Fibroblast of mammary gland (primary cell): Measurements from ENCODE around the gene BTBD9.

Experiments
- DNase-seq: peaks from one replicate; pipeline ENCODE4 v3.0.0-alpha.2; 2010; ENCODE audit warnings: low read depth
- H3K4me3 ChIP-seq: 2 replicates; pipeline ENCODE4 v1.5.1; 2011; ENCODE audit warnings: low read depth, mild to moderate bottlenecking, low read length, moderate library complexity; ENCODE audit not compliant: control insufficient read depth
- TF ChIP-seq, protein P1 (sequence below): conservative IDR thresholded peaks from 2 replicates; pipeline ENCODE4 v1.5.1; 2011; ENCODE audit warnings: low read depth, low read length, inconsistent platforms; ENCODE audit not compliant: control insufficient read depth, insufficient read depth

BTBD9 gene

GRCh38 chr6:38501931-38502330 is 137.8 kb downstream of the BTBD9 start:
- DNase-seq = no peak
- no peak overlapping the region for H3K4me3 ChIP-seq
- TF ChIP-seq, protein P1, sequence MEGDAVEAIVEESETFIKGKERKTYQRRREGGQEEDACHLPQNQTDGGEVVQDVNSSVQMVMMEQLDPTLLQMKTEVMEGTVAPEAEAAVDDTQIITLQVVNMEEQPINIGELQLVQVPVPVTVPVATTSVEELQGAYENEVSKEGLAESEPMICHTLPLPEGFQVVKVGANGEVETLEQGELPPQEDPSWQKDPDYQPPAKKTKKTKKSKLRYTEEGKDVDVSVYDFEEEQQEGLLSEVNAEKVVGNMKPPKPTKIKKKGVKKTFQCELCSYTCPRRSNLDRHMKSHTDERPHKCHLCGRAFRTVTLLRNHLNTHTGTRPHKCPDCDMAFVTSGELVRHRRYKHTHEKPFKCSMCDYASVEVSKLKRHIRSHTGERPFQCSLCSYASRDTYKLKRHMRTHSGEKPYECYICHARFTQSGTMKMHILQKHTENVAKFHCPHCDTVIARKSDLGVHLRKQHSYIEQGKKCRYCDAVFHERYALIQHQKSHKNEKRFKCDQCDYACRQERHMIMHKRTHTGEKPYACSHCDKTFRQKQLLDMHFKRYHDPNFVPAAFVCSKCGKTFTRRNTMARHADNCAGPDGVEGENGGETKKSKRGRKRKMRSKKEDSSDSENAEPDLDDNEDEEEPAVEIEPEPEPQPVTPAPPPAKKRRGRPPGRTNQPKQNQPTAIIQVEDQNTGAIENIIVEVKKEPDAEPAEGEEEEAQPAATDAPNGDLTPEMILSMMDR = no peak

- TF ChIP-seq, protein P1 = no peak
- no peak for DNase-seq
- no peak overlapping the region for H3K4me3 ChIP-seq
Observed at GRCh38 chr6:38499529-38500096, 140.1 kb downstream of the BTBD9 start.

DNA sequence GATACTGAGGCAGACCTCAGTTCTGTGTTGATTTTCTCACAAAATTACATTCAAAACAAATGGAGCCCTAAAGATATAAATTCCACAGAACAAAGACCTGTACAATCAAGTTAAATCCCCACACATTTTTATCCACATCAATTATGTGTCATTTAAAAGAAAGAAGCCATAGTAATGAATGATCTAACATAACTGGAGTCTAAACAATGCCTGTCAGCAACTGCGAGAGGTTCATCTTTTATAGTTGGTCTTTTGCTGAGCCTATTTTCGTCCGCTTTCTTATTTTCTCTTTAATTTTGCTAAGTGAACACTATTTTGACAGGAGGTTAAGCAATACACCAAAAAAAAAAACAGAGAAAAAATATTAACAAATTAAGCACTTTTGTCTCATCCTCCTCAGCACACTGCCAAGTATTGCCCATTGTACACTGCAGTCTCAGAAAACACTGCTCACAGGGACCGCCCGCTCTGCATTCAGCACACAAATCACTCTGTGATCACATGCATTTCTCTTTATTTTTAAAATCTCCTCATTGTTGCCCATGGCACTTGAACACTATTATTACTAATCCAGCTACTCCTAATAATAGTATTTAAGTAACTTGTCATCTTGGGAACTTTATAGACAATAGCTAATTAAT is 140.8 kb downstream of the BTBD9 start:
- no peak for DNase-seq
- TF ChIP-seq, protein P1 = no peak
- no peak overlapping the region for H3K4me3 ChIP-seq

GRCh38 chr6:38498085-38498484 is 141.6 kb downstream of the BTBD9 start:
- no peak overlapping the region for H3K4me3 ChIP-seq
- TF ChIP-seq, protein P1 = no peak
- DNase-seq = peak; percentile 35

DNA sequence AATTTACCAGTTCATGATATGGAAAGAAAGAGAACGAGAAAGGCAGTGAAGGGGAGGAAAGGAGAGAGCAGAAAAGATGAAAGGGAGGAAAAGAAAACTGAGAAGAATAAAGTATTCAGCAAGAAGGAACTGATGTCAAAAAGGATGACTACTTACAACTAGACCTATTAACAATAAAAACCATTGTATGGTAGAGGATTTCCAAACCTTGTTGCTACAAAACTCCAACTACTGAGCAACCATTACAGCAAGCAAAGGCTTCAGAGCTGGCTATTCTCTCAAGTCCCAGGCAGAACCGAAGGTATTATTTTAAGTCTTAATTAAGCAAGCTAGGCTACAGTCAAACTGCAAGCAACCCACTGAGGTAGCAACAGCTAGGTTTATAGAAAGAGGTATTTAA is 142.2 kb downstream of the BTBD9 start:
- no peak for DNase-seq
- no peak overlapping the region for H3K4me3 ChIP-seq
- TF ChIP-seq, protein P1 = no peak

DNA sequence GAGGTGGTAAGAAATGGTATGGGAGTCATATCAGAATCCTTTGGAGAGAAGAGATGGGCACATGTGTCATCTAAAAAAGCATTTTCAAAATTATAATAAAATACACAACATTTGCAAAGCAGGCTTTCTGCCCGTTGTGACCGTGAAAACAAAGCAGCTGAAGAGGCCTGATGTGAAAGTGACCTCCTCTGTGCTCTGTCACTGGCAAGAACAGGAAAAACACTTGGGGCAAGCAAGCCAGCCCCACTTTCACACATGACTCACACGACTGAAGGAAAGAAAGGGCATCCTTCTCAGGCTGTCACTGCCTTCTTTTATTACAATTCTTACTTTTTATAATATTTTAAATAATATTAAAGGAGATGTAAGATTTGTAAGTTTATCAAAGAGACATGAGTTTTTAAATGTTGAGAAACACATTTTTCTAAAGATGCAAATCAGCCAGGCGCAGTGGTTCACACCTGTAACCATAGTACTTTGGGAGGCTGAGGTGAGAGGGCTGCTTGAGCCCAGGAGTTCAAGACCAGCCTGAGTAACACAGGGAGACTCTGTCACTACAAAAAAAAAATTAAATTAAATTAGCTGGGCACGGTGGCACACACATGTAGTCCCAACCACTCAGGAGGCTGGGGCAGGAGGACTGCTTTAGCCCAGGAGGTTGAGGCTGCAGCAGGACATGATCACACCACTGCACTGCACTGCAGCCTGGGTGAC is 143.7 kb downstream of the BTBD9 start:
- no peak overlapping the region for H3K4me3 ChIP-seq
- DNase-seq = no peak
- TF ChIP-seq, protein P1 = no peak
